DND-41 (cell line): ENCODE results near the gene SIKE1.
A peak's percentile ranks its signal among the peaks of the same experiment; 100 is the strongest.
"Not testable (repeated sequence)": the region's sequence is repeated elsewhere in the genome, so short reads cannot be mapped to it uniquely, and the experiment has no call there.

Source experiments
- ATAC-seq: fragments of 200-7000 bp; cut with Tn5 transposase; 3 replicates; pipeline ENCODE4 v1.9.1; 2021; ENCODE audit warnings: low read depth; ENCODE audit not compliant: insufficient read depth
- DNase-seq: peaks from one replicate; pipeline ENCODE4 v3.0.0-alpha.2; 2020
- H2AFZ ChIP-seq: 2 replicates; pipeline ENCODE4 v1.6.0; 2012; ENCODE audit warnings: low read depth, low read length
- H3K27ac ChIP-seq: 2 replicates; pipeline ENCODE4 v1.5.1; 2012; ENCODE audit warnings: low read length, inconsistent platforms
- H3K27me3 ChIP-seq: fragments of 200-600 bp; sonication (generic); 2 replicates; pipeline ENCODE4 v1.6.0; 2012; ENCODE audit warnings: low read length, mild to moderate bottlenecking, inconsistent platforms; ENCODE audit not compliant: insufficient read depth, poor library complexity
- H3K36me3 ChIP-seq: 2 replicates; pipeline ENCODE4 v1.5.1; 2012; ENCODE audit warnings: low read length, inconsistent platforms; ENCODE audit not compliant: insufficient read depth
- H3K4me1 ChIP-seq: 2 replicates; pipeline ENCODE4 v1.5.1; 2012; ENCODE audit warnings: mild to moderate bottlenecking, low read length; ENCODE audit not compliant: insufficient read depth
- H3K4me2 ChIP-seq: 2 replicates; pipeline ENCODE4 v1.6.0; 2012; ENCODE audit warnings: mild to moderate bottlenecking, moderate library complexity, low read length, inconsistent platforms; ENCODE audit not compliant: insufficient read depth
- H3K4me3 ChIP-seq, 2 experiments: fragments of 200-600 bp in 1 of 2; shearing (Covaris generic) in 1 of 2; 2 replicates each; pipeline ENCODE4 v1.5.1; 2012 to 2016; ENCODE audit warnings: inconsistent platforms in 2 of 2, low read length in 2 of 2, mild to moderate bottlenecking in 2 of 2, low read depth in 1 of 2, moderate library complexity in 1 of 2
- H3K79me2 ChIP-seq: 2 replicates; pipeline ENCODE4 v1.6.0; 2012; ENCODE audit warnings: low read length, inconsistent platforms; ENCODE audit not compliant: insufficient read depth
- H3K9ac ChIP-seq: 2 replicates; pipeline ENCODE4 v1.6.0; 2012; ENCODE audit warnings: low read depth, mild to moderate bottlenecking, inconsistent platforms, low read length, moderate library complexity
- H3K9me3 ChIP-seq: 2 replicates; pipeline ENCODE4 v1.5.1; 2012; ENCODE audit warnings: low read length, moderate library complexity, mild to moderate bottlenecking, inconsistent platforms; ENCODE audit not compliant: insufficient read depth, severe bottlenecking
- H4K20me1 ChIP-seq: 2 replicates; pipeline ENCODE4 v1.6.0; 2012; ENCODE audit warnings: low read length; ENCODE audit not compliant: insufficient read depth
- CTCF ChIP-seq: IDR thresholded peaks from 2 replicates; pipeline ENCODE4 v1.5.1; 2012; ENCODE audit warnings: borderline replicate concordance, low read length, moderate library complexity, mild to moderate bottlenecking; ENCODE audit not compliant: poor library complexity, severe bottlenecking; ENCODE audit errors: extremely low read depth
- EZH2 ChIP-seq: IDR thresholded peaks from 3 replicates; pipeline ENCODE4 v1.6.1; 2012; ENCODE audit warnings: borderline replicate concordance, low read depth, mild to moderate bottlenecking, moderate library complexity, low read length, inconsistent platforms; ENCODE audit not compliant: severe bottlenecking

The SIKE1 gene

GRCh38 chr1:114794038-114794437, 13.6 kb upstream of the SIKE1 start:
- H3K79me2 ChIP-seq, result no peaks in the 10 kb centered on the region
- no peaks in the 10 kb centered on the region for H3K9me3 ChIP-seq
- no peaks in the 10 kb centered on the region for H3K4me1 ChIP-seq
- no peak overlapping the region for H3K9ac ChIP-seq
- no peak overlapping the region for H3K4me2 ChIP-seq
- TF ChIP-seq EZH2 (no peak), CTCF (no peak)
- no peak overlapping the region for H2AFZ ChIP-seq
- ATAC-seq (no peak), DNase-seq (no peak)
- H3K27me3 ChIP-seq, result peaks cover 14% of the 10 kb centered on the region
- no peak overlapping the region for H3K4me3 ChIP-seq
- H3K27ac ChIP-seq, result no peak overlapping the region
- no peaks in the 10 kb centered on the region for H3K36me3 ChIP-seq
- no peaks in the 10 kb centered on the region for H4K20me1 ChIP-seq

GRCh38 chr1:114790581-114790980, 10.1 kb upstream of the SIKE1 start:
- H3K4me2 ChIP-seq, H3K27ac ChIP-seq, H3K4me1 ChIP-seq, H3K9me3 ChIP-seq, ATAC-seq, H3K79me2 ChIP-seq, H3K4me3 ChIP-seq, DNase-seq, H2AFZ ChIP-seq, H4K20me1 ChIP-seq, H3K36me3 ChIP-seq, H3K27me3 ChIP-seq, H3K9ac ChIP-seq: not testable (repeated sequence)

GRCh38 chr1:114786440-114786839, 6.0 kb upstream of the SIKE1 start:
- not testable (repeated sequence) for H2AFZ ChIP-seq, DNase-seq, H3K27me3 ChIP-seq, H3K4me2 ChIP-seq, H3K79me2 ChIP-seq, H3K9me3 ChIP-seq, H4K20me1 ChIP-seq, ATAC-seq, H3K4me3 ChIP-seq, H3K4me1 ChIP-seq, H3K9ac ChIP-seq, H3K36me3 ChIP-seq, H3K27ac ChIP-seq

- Histone ChIP-seq H3K27ac (no peak overlapping the region), H3K4me2 (no peak overlapping the region), H3K4me1 (peaks cover 26% of the 10 kb centered on the region), H3K36me3 (peaks cover 16% of the 10 kb centered on the region), H4K20me1 (no peaks in the 10 kb centered on the region), H3K4me3 (no peak overlapping the region), H3K27me3 (peaks cover 5% of the 10 kb centered on the region), H3K9me3 (no peaks in the 10 kb centered on the region), H3K79me2 (peaks cover 28% of the 10 kb centered on the region), H3K9ac (no peak overlapping the region), H2AFZ (no peak overlapping the region)
- no peak for DNase-seq
- TF ChIP-seq CTCF, result no peak
- TF ChIP-seq EZH2, result no peak
- no peak for ATAC-seq
Measured at GRCh38 chr1:114782476-114782875, 2.0 kb upstream of the SIKE1 start.

- Histone ChIP-seq H3K79me2 (peaks cover 28% of the 10 kb centered on the region), H3K4me3 (peak overlapping the region; percentile 44 to 84), H4K20me1 (no peaks in the 10 kb centered on the region), H3K27me3 (peaks cover 5% of the 10 kb centered on the region), H3K9ac (peak overlapping the region; percentile 70), H3K27ac (peak overlapping the region; percentile 84), H3K4me1 (peaks cover 26% of the 10 kb centered on the region), H3K4me2 (peak overlapping the region; percentile 68), H2AFZ (peak overlapping the region; percentile 92), H3K36me3 (peaks cover 39% of the 10 kb centered on the region), H3K9me3 (no peaks in the 10 kb centered on the region)
- no peak for TF ChIP-seq CTCF
- TF ChIP-seq EZH2, result no peak
- ATAC-seq, result no peak
- DNase-seq, result no peak
Measured at GRCh38 chr1:114779722-114780121, 763 bp downstream of the SIKE1 start.

GRCh38 chr1:114776726-114777125, 3.8 kb downstream of the SIKE1 start:
- not testable (repeated sequence) for H2AFZ ChIP-seq, H3K27ac ChIP-seq, H4K20me1 ChIP-seq, H3K4me3 ChIP-seq, H3K9ac ChIP-seq, H3K9me3 ChIP-seq, DNase-seq, ATAC-seq, H3K27me3 ChIP-seq, H3K4me2 ChIP-seq
- peaks cover 28% of the 10 kb centered on the region for H3K79me2 ChIP-seq
- H3K4me1 ChIP-seq, result peaks cover 26% of the 10 kb centered on the region
- peaks cover 59% of the 10 kb centered on the region for H3K36me3 ChIP-seq
